Measurements from ENCODE around the gene AGTPBP1. TPM values are rescaled to one million over a fixed set of nuclear protein-coding genes. Genes with fewer than 3 reads are reported as not detected.

The AGTPBP1 gene
- total and polyA plus RNA-seq, 4 donors = 8.6 to 32.7 (median 18.3) TPM

- intact Hi-C loops (cut with DNase I) = no loop called here
- Histone ChIP-seq H3K4me1 (ENCODE audit: control insufficient read depth in 1 of 2, insufficient read depth in 2 of 2, low read length in 2 of 2) (no peaks in the 10 kb centered on the region), H3K4me3 (ENCODE audit: low read length in 2 of 2) (no peak overlapping the region), H3K9me3 (ENCODE audit: control insufficient read depth, low read length) (no peaks in the 10 kb centered on the region), H3K27ac (ENCODE audit: low read depth in 1 of 2, low read length in 2 of 2) (no peak overlapping the region), H3K36me3 (ENCODE audit: control insufficient read depth in 1 of 2, insufficient read depth in 2 of 2, low read length in 1 of 2) (no peaks in the 10 kb centered on the region), H3K27me3 (ENCODE audit: control insufficient read depth in 1 of 2, insufficient read depth in 2 of 2, low read length in 1 of 2) (no peaks in the 10 kb centered on the region)
- ATAC-seq (ENCODE audit: low FRiP score) (no peak), DNase-seq (no peak)
- WGBS, 2 donors = 59 to 83% methylated on average over 2 of the region's 2 CpGs
Observed at GRCh38 chr9:85715587-85715986, 26.2 kb downstream of the AGTPBP1 start.

GRCh38 chr9:85713897-85714296, 27.9 kb downstream of the AGTPBP1 start:
- DNase-seq (no peak), ATAC-seq (ENCODE audit: low FRiP score) (no peak)
- Histone ChIP-seq H3K27ac (ENCODE audit: low read depth in 1 of 2, low read length in 2 of 2) (no peak overlapping the region), H3K9me3 (ENCODE audit: control insufficient read depth, low read length) (no peaks in the 10 kb centered on the region), H3K4me3 (ENCODE audit: low read length in 2 of 2) (no peak overlapping the region), H3K27me3 (ENCODE audit: control insufficient read depth in 1 of 2, insufficient read depth in 2 of 2, low read length in 1 of 2) (no peaks in the 10 kb centered on the region), H3K4me1 (ENCODE audit: control insufficient read depth in 1 of 2, insufficient read depth in 2 of 2, low read length in 2 of 2) (no peaks in the 10 kb centered on the region), H3K36me3 (ENCODE audit: control insufficient read depth in 1 of 2, insufficient read depth in 2 of 2, low read length in 1 of 2) (no peaks in the 10 kb centered on the region)
- intact Hi-C loops (cut with DNase I) = no loop called here
- WGBS, 2 donors = 58 to 66% methylated on average over 2 of the region's 2 CpGs

GRCh38 chr9:85704744-85705143, 37.0 kb downstream of the AGTPBP1 start:
- H3K36me3 ChIP-seq (ENCODE audit: control insufficient read depth in 1 of 2, insufficient read depth in 2 of 2, low read length in 1 of 2) = no peaks in the 10 kb centered on the region
- DNase-seq (no peak), ATAC-seq (ENCODE audit: low FRiP score) (no peak)
- H3K9me3 ChIP-seq (ENCODE audit: control insufficient read depth, low read length) = no peaks in the 10 kb centered on the region
- H3K27me3 ChIP-seq (ENCODE audit: control insufficient read depth in 1 of 2, insufficient read depth in 2 of 2, low read length in 1 of 2) = no peaks in the 10 kb centered on the region
- peaks cover 0 to 7% of the 10 kb centered on the region in 2 donors for H3K4me1 ChIP-seq (ENCODE audit: control insufficient read depth in 1 of 2, insufficient read depth in 2 of 2, low read length in 2 of 2)
- WGBS, 2 donors = 97 to 99% methylated on average over 2 of the region's 2 CpGs
- no peak overlapping the region for H3K4me3 ChIP-seq (ENCODE audit: low read length in 2 of 2)
- no peak overlapping the region for H3K27ac ChIP-seq (ENCODE audit: low read depth in 1 of 2, low read length in 2 of 2)
- intact Hi-C loops (cut with DNase I) = no loop called here

GRCh38 chr9:85703398-85703797, 38.4 kb downstream of the AGTPBP1 start:
- H3K27me3 ChIP-seq (ENCODE audit: control insufficient read depth in 1 of 2, insufficient read depth in 2 of 2, low read length in 1 of 2) = no peaks in the 10 kb centered on the region
- intact Hi-C loops (cut with DNase I) = no loop called here
- DNase-seq (no peak), ATAC-seq (ENCODE audit: low FRiP score) (no peak)
- H3K4me1 ChIP-seq (ENCODE audit: control insufficient read depth in 1 of 2, insufficient read depth in 2 of 2, low read length in 2 of 2) = peaks cover 0 to 7% of the 10 kb centered on the region in 2 donors
- H3K36me3 ChIP-seq (ENCODE audit: control insufficient read depth in 1 of 2, insufficient read depth in 2 of 2, low read length in 1 of 2) = no peaks in the 10 kb centered on the region
- H3K27ac ChIP-seq (ENCODE audit: low read depth in 1 of 2, low read length in 2 of 2) = no peak overlapping the region
- no peaks in the 10 kb centered on the region for H3K9me3 ChIP-seq (ENCODE audit: control insufficient read depth, low read length)
- WGBS, 2 donors = 95 to 100% methylated on average over 1 of the region's 1 CpG
- no peak overlapping the region for H3K4me3 ChIP-seq (ENCODE audit: low read length in 2 of 2)

GRCh38 chr9:85702726-85703289, 38.9 kb downstream of the AGTPBP1 start:
- ATAC-seq (ENCODE audit: low FRiP score) (no peak), DNase-seq (no peak)
- no peak overlapping the region for H3K4me3 ChIP-seq (ENCODE audit: low read length in 2 of 2)
- H3K36me3 ChIP-seq (ENCODE audit: control insufficient read depth in 1 of 2, insufficient read depth in 2 of 2, low read length in 1 of 2) = no peaks in the 10 kb centered on the region
- no peaks in the 10 kb centered on the region for H3K9me3 ChIP-seq (ENCODE audit: control insufficient read depth, low read length)
- H3K27me3 ChIP-seq (ENCODE audit: control insufficient read depth in 1 of 2, insufficient read depth in 2 of 2, low read length in 1 of 2) = no peaks in the 10 kb centered on the region
- H3K4me1 ChIP-seq (ENCODE audit: control insufficient read depth in 1 of 2, insufficient read depth in 2 of 2, low read length in 2 of 2) = peaks cover 0 to 7% of the 10 kb centered on the region in 2 donors
- H3K27ac ChIP-seq (ENCODE audit: low read depth in 1 of 2, low read length in 2 of 2) = no peak overlapping the region
- intact Hi-C loops (cut with DNase I) = no loop called here

- H3K4me3 ChIP-seq (ENCODE audit: low read length in 2 of 2) = no peak overlapping the region
- no peaks in the 10 kb centered on the region for H3K36me3 ChIP-seq (ENCODE audit: control insufficient read depth in 1 of 2, insufficient read depth in 2 of 2, low read length in 1 of 2)
- no peaks in the 10 kb centered on the region for H3K27me3 ChIP-seq (ENCODE audit: control insufficient read depth in 1 of 2, insufficient read depth in 2 of 2, low read length in 1 of 2)
- no peak for DNase-seq
- no peak for ATAC-seq (ENCODE audit: low FRiP score)
- H3K4me1 ChIP-seq (ENCODE audit: control insufficient read depth in 1 of 2, insufficient read depth in 2 of 2, low read length in 2 of 2) = peaks cover 0 to 7% of the 10 kb centered on the region in 2 donors
- no peak overlapping the region for H3K27ac ChIP-seq (ENCODE audit: low read depth in 1 of 2, low read length in 2 of 2)
- no peaks in the 10 kb centered on the region for H3K9me3 ChIP-seq (ENCODE audit: control insufficient read depth, low read length)
- intact Hi-C loops (cut with DNase I) = no loop called here
Observed at GRCh38 chr9:85702191-85702590, 39.6 kb downstream of the AGTPBP1 start.

GRCh38 chr9:85700330-85700729, 41.4 kb downstream of the AGTPBP1 start:
- Histone ChIP-seq H3K4me1 (ENCODE audit: control insufficient read depth in 1 of 2, insufficient read depth in 2 of 2, low read length in 2 of 2) (peaks cover 0 to 7% of the 10 kb centered on the region in 2 donors), H3K9me3 (ENCODE audit: control insufficient read depth, low read length) (no peaks in the 10 kb centered on the region), H3K27ac (ENCODE audit: low read depth in 1 of 2, low read length in 2 of 2) (no peak overlapping the region), H3K36me3 (ENCODE audit: control insufficient read depth in 1 of 2, insufficient read depth in 2 of 2, low read length in 1 of 2) (no peaks in the 10 kb centered on the region), H3K4me3 (ENCODE audit: low read length in 2 of 2) (no peak overlapping the region), H3K27me3 (ENCODE audit: control insufficient read depth in 1 of 2, insufficient read depth in 2 of 2, low read length in 1 of 2) (no peaks in the 10 kb centered on the region)
- no peak for ATAC-seq (ENCODE audit: low FRiP score)
- WGBS, 2 donors = 91% methylated on average over 2 of the region's 2 CpGs
- DNase-seq = no peak
- intact Hi-C loops (cut with DNase I) = no loop called here

GRCh38 chr9:85688361-85688760, 53.4 kb downstream of the AGTPBP1 start:
- WGBS, 2 donors = 84% methylated on average over 2 of the region's 2 CpGs
- H3K4me1 ChIP-seq (ENCODE audit: control insufficient read depth in 1 of 2, insufficient read depth in 2 of 2, low read length in 2 of 2) = no peaks in the 10 kb centered on the region
- no peaks in the 10 kb centered on the region for H3K27me3 ChIP-seq (ENCODE audit: control insufficient read depth in 1 of 2, insufficient read depth in 2 of 2, low read length in 1 of 2)
- no peak overlapping the region for H3K27ac ChIP-seq (ENCODE audit: low read depth in 1 of 2, low read length in 2 of 2)
- intact Hi-C loops (cut with DNase I) = no loop called here
- H3K9me3 ChIP-seq (ENCODE audit: control insufficient read depth, low read length) = no peaks in the 10 kb centered on the region
- peaks cover 0 to 4% of the 10 kb centered on the region in 2 donors for H3K36me3 ChIP-seq (ENCODE audit: control insufficient read depth in 1 of 2, insufficient read depth in 2 of 2, low read length in 1 of 2)
- ATAC-seq (ENCODE audit: low FRiP score) (no peak), DNase-seq (no peak)
- no peak overlapping the region for H3K4me3 ChIP-seq (ENCODE audit: low read length in 2 of 2)

GRCh38 chr9:85685081-85685480, 56.7 kb downstream of the AGTPBP1 start:
- intact Hi-C loops (cut with DNase I) = no loop called here
- no peaks in the 10 kb centered on the region for H3K9me3 ChIP-seq (ENCODE audit: control insufficient read depth, low read length)
- ATAC-seq (ENCODE audit: low FRiP score) (no peak), DNase-seq (no peak)
- H3K27me3 ChIP-seq (ENCODE audit: control insufficient read depth in 1 of 2, insufficient read depth in 2 of 2, low read length in 1 of 2) = no peaks in the 10 kb centered on the region
- H3K4me1 ChIP-seq (ENCODE audit: control insufficient read depth in 1 of 2, insufficient read depth in 2 of 2, low read length in 2 of 2) = no peaks in the 10 kb centered on the region
- no peak overlapping the region for H3K4me3 ChIP-seq (ENCODE audit: low read length in 2 of 2)
- H3K27ac ChIP-seq (ENCODE audit: low read depth in 1 of 2, low read length in 2 of 2) = no peak overlapping the region
- no peaks in the 10 kb centered on the region for H3K36me3 ChIP-seq (ENCODE audit: control insufficient read depth in 1 of 2, insufficient read depth in 2 of 2, low read length in 1 of 2)
